ENCODE results near the gene MARCHF6.

DNA sequence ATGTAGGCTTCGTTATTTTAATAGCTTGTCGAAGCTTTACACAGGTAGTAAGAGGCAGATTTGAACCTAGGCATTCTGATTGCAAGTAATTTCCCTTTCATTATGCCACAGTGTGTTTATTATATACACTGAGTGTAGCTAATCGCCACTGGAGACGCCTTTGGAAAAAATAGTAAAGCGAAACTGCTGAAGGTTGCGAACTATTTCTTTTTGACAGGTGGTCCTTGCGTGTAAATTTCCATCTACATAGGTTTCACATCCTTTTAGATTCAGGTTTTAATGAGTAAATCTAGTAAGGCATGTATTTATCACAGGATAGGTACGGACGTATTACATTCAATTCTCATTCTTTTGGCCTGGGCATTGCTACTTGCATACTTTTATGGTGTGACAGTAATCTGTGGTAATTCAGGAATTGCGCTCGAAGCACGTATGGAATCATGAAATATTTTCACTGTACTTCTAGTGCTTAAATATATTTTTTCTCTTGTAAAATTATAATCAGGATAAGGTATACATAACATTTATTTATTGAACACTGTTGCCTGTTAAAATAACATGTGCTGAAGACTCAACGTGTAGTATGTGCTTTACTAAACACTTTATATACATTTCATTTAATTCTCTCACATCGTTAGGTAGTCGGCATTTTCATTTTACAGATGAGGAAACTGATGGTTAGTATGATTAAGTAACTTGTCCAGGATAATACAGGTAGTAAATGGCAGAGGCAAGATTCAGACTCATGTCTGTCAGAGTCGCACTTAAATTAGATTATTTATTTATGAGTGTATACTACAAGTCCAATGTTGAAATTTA, 1.8 kb downstream of the MARCHF6 start:
- TF ChIP-seq, protein P1, sequence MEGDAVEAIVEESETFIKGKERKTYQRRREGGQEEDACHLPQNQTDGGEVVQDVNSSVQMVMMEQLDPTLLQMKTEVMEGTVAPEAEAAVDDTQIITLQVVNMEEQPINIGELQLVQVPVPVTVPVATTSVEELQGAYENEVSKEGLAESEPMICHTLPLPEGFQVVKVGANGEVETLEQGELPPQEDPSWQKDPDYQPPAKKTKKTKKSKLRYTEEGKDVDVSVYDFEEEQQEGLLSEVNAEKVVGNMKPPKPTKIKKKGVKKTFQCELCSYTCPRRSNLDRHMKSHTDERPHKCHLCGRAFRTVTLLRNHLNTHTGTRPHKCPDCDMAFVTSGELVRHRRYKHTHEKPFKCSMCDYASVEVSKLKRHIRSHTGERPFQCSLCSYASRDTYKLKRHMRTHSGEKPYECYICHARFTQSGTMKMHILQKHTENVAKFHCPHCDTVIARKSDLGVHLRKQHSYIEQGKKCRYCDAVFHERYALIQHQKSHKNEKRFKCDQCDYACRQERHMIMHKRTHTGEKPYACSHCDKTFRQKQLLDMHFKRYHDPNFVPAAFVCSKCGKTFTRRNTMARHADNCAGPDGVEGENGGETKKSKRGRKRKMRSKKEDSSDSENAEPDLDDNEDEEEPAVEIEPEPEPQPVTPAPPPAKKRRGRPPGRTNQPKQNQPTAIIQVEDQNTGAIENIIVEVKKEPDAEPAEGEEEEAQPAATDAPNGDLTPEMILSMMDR (IDR thresholded peaks at IDR 0.05; ENCODE audit: low read depth, low read length): no peak
- TF ChIP-seq EZH2phosphoT487 (IDR thresholded peaks at IDR 0.05; ENCODE audit: low read depth): no peak

Measured in OCI-LY3 (cell line).